Measurements from ENCODE around the gene SLC35E2B.

- TF ChIP-seq EZH2 (IDR thresholded peaks at IDR 0.05; ENCODE audit: borderline replicate concordance, insufficient read depth, low read length, poor library complexity, severe bottlenecking) (no peak), RAD21 (conservative IDR thresholded peaks at IDR 0.05) (no peak), TAF1 (IDR thresholded peaks at IDR 0.05; ENCODE audit: low read depth) (no peak)
- TF ChIP-seq, protein P1, sequence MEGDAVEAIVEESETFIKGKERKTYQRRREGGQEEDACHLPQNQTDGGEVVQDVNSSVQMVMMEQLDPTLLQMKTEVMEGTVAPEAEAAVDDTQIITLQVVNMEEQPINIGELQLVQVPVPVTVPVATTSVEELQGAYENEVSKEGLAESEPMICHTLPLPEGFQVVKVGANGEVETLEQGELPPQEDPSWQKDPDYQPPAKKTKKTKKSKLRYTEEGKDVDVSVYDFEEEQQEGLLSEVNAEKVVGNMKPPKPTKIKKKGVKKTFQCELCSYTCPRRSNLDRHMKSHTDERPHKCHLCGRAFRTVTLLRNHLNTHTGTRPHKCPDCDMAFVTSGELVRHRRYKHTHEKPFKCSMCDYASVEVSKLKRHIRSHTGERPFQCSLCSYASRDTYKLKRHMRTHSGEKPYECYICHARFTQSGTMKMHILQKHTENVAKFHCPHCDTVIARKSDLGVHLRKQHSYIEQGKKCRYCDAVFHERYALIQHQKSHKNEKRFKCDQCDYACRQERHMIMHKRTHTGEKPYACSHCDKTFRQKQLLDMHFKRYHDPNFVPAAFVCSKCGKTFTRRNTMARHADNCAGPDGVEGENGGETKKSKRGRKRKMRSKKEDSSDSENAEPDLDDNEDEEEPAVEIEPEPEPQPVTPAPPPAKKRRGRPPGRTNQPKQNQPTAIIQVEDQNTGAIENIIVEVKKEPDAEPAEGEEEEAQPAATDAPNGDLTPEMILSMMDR (IDR thresholded peaks at IDR 0.05; ENCODE audit: poor library complexity, severe bottlenecking) = no peak
Measured at GRCh38 chr1:1684031-1684681, 8.4 kb downstream of the SLC35E2B start.
